GM21737 (cell line): ENCODE data around the gene KIF5A.

Source experiments
- ATAC-seq: cut with Tn5 transposase; IDR thresholded peaks from one replicate; pipeline ENCODE4 v1.9.1; 2021; ENCODE audit warnings: mild to moderate bottlenecking, moderate library complexity; ENCODE audit not compliant: unreplicated experiment

Gene KIF5A

DNA sequence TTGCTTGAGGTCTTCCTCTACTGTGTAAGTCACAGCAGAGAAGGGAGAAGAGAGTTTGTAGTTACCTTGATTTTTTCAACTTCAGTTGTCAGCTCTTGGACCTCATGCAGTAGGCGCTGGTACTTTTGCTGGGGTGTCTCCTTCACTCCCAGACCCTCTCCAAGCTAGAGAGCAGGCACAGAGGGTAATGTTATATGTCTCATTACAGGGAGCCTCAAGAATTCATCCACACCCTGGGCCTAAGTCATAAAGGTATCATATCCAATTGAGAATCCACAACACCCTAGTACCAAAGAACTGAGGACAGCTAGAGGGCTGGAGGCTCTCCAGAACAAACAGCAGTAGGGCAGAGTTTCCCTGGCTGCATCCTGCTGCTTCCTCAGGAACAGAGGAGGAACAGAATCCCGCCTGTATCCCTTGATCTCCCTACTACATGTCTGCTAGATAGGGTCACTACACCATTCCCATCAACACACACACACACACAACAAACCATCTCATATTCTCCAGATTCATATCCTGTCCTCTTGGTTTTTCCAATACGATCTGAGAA is 14.8 kb upstream of the KIF5A start:
- ATAC-seq = no peak

- ATAC-seq = no peak
These were observed 13.9 kb upstream of the KIF5A start for GRCh38 chr12:57535764-57536596.

GRCh38 chr12:57536597-57536942 is 13.3 kb upstream of the KIF5A start:
- no peak for ATAC-seq

DNA sequence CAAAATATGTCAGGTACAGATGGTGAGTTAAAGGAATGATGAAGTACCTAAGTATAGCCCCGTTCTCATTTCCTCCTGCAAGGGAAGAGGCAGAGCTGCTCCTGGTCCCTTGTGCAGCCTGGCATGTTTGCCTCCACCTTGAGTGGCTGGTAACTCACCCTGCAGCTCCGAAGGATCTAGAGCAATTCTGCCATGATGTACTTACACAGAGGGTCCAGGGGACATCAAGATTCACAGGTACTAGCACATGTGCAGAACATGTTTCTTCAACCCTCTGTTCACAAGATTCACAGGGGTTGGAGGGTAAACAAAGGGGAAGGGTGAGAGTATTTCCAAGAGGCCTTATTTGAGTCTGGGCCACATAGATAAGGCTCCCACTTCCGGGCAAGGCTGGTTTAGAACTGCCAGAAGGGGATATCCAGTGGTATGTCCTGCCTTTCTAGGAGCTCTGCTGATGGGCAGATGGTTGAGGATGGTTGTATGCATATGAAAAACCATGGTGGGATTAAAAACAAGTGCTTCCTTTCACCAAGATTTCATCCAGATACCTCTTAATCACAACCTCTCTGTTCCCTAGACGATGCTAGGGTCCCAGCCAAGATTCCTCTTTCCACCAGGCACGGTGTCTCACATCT is 10.6 kb upstream of the KIF5A start:
- no peak for ATAC-seq

GRCh38 chr12:57541001-57541400 is 8.8 kb upstream of the KIF5A start:
- ATAC-seq = no peak

DNA sequence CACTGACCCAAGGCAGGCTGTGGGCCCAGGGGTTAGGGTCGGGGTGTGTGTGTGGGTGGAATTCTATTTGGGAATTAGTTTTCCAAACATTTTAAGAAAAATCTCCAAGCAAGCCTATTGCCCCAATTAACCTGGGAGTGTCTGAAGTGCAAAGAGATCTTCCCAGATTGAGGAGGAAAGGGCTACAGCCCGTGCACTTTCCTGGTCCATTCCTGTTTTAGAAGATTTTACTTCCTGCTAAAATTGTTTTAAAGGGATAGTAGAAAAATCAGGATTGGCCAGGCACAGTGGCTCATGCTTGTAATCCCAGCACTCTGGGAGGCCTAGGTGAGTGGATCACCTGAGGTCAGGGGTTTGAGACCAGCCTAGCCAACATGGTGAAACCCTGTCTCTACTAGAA is 8.1 kb upstream of the KIF5A start:
- no peak for ATAC-seq

DNA sequence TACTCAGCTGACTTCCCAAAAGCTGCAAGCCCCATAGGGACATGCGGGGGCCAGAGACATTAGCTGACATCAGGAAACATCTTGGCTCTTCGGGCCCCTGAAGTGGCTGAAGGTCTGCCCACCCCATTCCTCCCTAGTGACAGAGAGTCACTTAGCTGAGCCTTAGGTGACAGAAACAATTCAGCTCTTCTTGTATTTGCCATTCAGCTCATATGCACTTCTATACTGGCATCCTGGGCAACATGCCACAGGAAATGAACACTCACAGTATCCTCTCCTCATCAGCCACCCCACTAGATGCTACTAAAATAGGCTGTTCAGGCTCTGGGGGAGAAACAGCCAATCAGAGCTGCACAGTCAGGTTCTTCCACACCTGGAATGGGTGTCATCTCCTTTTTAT is 6.3 kb upstream of the KIF5A start:
- no peak for ATAC-seq

DNA sequence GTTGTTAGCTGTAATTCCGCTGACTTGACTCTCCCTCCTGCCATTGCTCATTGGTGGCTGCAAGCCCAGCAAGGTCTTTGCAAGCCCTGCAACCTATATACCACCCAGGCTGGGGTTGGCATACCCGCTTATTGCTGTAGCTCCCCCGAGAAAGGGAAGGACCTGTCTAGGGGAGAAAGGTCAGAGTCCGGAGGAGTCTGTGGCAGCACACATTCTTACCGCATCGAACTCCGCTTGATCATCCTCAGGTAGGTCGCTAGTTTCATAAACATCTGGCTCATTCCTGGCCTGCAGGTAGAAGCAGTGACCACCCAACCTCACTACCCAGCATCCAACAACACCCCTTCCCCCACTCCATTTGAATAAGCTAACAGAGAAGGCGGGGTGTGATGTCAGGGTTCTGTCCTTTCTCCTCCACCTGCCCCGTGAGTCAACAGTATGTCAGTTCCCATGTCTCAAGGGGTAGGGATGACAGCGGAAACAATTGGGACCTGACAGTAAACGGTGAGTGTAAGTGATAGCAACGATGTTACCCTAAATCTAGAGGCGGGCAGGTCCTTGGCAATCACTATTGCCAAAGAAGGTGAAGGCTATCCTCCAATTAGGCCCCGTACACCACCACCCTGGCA is 3.9 kb upstream of the KIF5A start:
- no peak for ATAC-seq

- ATAC-seq = peak; percentile 98
These were observed 3.2 kb upstream of the KIF5A start, which contains the start of gene DCTN2 for GRCh38 chr12:57546438-57547287. DCTN2 (minus strand) TSS chr12:57547192; CDS start chr12:57547063, 129 bp downstream.

DNA sequence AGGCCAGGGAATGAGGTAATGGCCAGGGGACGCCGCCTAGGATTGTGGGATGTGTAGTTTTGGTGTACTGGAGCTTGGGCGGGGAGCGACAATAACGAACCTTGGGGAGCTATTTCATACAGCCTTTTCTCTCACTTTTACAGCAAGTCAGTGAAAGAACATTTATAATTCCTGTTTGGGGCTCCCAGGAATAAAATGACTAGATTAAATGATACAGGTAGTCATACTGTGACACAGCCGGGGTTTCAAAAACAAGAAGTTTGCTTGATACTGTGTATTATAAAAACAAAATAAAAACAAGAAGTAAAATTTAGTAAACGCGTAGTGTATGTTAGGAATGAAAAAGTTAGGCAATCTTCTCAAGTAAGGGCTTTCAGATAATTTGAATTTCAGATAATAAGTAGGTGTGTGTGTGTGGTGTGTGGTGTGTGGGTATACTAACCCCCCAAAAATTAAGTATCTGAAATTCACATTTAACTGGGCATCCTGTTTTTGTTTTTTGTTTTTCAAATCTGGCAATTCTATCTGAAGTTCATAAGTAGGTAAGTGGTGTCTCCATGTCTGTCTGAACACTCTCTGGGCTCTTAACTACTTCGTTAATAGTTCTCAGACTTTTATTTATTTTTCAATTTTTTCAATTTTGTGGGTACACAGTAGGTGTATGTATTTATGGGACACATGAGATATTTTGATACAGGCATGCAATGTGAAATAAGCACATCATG is 2.4 kb upstream of the KIF5A start:
- ATAC-seq = no peak

GRCh38 chr12:57548013-57548315 is 1.9 kb upstream of the KIF5A start:
- no peak for ATAC-seq

- ATAC-seq = no peak
These were observed 1.4 kb upstream of the KIF5A start for GRCh38 chr12:57548488-57548887.

DNA sequence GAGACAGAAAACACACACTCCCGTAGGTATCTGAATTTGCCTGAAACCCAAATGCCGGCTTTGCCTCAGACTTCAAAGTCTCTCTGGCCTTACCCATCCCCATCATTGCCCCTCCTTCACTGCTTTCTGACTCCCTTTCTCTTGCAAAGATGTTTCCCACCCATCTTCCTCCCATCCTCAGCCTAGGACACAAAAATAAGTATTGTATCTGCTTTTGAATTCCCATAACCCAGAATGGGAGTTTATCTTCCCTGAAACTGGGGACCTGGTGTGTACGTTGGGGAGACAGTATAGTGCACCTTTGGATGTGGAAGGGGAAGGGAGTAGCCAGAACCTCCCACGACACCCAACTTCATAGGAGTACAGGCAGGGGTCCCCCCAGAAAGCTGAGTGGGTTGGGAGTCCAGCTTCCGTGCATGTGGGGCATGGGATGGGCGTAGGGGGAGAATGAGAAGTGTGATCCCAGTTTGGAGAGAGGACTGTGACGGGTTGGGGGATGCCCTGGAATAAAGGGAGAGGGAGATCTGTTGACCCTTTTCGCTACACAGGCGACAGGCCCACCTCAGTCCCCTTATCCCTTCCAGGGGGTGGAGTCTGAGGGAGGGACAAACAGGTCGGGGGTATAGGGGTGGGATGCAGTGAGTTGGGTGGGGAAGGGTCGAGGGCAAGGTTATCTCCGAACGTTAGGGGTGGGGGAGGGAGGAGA is 488 bp upstream of the KIF5A start:
- ATAC-seq = no peak

DNA sequence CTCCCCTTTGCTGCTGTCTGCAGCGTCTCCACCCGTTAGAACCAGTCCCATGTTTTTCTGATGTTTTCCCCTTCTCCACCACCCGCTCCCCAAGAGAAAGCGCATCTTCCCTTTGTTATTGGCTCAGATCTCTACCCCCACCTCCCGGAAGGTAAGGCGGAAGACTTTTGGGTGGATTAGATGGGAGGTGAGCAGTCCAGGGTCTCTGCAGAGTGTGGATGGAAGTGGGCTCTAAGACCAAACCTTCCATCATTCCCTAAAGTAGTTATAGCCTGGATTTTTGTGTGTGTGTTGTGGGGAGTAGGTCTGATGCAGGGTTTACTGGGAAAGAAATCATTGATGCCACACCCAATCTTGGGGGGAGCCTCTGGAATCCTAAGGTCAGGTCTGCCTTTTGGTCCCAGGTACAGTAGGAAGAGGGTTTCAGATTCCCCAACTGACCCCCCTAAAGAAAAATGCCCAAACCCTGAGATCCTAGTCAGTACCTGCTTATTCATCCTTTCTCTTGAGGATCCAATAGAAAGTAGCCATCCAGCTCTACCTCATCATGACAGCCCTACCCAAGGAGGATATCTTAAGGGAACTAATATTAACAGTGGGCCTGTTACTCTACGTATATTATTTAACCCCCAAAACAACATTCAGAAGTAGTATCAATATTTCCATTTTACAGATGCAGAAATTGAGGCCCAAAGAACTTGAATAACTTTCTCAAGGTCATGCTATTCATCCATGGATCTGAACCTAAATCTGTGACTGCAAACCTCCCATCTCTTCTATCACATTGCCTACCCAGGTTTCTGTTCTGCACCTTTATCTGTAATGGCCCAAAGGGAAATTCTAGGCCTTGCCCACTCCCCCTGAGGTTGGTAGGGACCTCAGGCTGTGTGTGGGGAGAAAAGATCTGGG is 1.1 kb downstream of the KIF5A start:
- no peak for ATAC-seq

- no peak for ATAC-seq
These were observed 1.9 kb downstream of the KIF5A start for GRCh38 chr12:57551637-57552305.

GRCh38 chr12:57552306-57552651 is 2.4 kb downstream of the KIF5A start:
- no peak for ATAC-seq

DNA sequence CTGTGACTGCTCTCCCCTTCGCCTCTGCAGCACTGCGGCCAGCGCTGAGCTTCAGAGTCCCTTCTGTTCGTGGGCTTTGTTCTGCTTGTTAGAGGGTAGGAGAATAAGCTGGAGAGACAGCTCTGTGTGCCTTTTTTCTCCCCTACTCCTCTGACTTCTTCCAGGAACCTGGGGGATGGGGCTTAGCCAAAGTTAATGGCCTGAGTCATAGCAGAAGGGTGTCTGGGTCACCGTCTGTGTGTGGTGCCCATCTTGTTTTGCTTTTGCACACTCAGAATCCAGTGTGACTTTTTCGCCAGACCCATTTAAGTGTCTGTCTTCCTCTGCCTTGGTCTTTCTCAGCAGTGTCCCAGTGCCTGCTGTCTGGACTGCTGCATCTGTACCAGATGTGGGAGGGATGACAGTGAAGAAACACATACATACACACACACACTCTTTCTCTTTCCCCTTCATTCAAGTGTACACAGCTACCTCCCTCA is 3.0 kb downstream of the KIF5A start:
- ATAC-seq = no peak
